HG03558 (cell line): ENCODE data around the gene TBC1D9B.
"Not testable (repeated sequence)": the region's sequence is repeated elsewhere in the genome, so short reads cannot be mapped to it uniquely, and the experiment has no call there.

Experiments used
- ATAC-seq: cut with Tn5 transposase; IDR thresholded peaks from one replicate; pipeline ENCODE4 v1.9.1; 2021; ENCODE audit warnings: moderate number of reproducible peaks; ENCODE audit not compliant: unreplicated experiment; ENCODE audit errors: extremely low read depth

Gene TBC1D9B

GRCh38 chr5:179841621-179842020 lies 66.1 kb downstream of the TBC1D9B start:
- ATAC-seq: no peak

DNA sequence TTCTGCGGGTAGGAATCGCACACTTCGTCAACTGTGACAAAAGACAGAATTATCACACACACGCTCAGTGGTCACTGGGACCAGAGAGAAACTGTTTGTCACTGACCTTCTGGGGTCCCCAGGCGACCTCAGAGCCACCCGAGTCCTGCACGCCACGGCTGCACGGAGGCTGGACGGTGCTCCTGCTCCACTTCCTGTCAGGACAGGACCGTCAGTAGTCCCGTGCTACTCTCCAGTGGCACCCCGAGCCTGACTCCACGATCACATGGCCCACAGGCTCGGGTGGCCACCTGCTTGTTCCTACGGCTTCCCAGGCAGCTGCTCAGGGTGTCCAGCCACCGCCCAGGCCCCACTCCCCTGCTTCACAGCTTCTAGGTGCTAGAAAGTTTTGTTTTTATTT lies 66.9 kb downstream of the TBC1D9B start:
- ATAC-seq: no peak

DNA sequence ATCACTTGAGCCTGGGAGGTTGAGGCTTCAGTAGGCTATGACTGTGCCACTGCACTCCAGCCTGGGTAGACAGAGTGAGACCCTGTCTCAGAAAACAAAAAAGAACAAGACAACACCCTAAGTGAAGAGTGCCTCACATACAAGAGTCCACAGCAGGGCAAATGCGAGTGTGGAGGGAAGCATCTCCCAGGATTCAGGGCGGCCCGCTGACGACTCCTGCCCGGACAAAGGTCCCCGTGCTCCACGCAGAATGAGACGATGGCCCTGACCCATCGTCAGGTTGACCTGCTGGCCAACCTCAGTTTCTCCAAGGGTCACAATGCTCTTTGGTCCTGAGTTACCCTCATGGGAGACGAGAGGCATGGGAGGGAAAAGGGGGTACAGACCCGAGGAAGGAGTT lies 67.4 kb downstream of the TBC1D9B start:
- no peak for ATAC-seq

GRCh38 chr5:179839328-179840256 lies 68.1 kb downstream of the TBC1D9B start:
- no peak for ATAC-seq

GRCh38 chr5:179837076-179838011 lies 70.4 kb downstream of the TBC1D9B start:
- no peak for ATAC-seq

- ATAC-seq: no peak
Observed at GRCh38 chr5:179836225-179837019, 71.3 kb downstream of the TBC1D9B start.

- not testable (repeated sequence) for ATAC-seq
Observed at GRCh38 chr5:179834871-179835270, 72.8 kb downstream of the TBC1D9B start.

DNA sequence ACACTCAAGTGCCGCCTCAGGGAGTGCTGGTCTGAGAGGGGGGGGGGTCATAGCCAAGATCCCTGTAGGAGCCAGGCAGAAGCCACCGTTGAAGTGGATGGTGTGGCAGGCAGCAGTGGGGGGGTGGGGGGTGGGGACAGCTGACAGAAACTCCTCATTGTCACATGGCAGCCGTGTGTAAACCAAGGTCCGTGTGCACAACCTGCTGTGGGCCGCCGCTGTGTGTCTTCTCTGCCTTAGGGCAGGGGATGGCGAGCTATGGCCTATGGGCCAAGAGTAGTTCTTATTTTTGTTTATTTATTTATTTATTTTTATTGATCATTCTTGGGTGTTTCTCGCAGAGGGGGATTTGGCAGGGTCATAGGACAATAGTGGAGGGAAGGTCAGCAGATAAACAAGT lies 73.6 kb downstream of the TBC1D9B start:
- ATAC-seq: no peak

GRCh38 chr5:179833709-179834070 lies 74.0 kb downstream of the TBC1D9B start:
- ATAC-seq: no peak

DNA sequence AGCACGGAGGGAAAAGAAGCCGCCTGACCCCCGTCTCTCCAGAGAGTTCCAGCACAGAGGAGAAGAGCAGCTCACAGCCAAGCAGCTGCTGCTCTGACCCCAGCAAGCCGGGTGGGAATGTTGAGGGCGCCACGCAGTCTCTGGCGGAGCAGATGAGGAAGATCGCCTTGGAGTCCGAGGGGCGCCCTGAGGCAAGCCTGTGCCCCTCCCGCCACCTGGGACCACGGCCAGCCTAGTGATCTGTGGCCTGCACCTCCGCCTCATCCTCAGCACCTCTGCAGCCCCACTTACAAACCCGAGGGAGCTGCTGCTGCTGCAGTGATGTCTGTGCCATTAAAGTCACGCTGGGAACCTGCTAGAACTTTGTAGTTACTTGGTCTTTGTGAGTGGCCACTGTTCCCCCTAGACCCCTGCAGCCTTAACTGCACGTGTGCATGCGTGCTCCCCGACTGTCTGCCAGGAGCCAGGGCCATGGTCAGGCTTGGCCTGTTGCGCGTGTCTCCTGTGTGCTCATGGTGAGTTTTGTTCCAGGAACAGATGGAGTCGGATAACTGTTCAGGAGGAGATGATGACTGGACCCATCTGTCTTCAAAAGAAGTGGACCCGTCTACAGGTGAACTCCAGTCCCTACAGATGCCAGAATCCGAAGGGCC lies 74.5 kb downstream of the TBC1D9B start:
- no peak for ATAC-seq

GRCh38 chr5:179832039-179832745 lies 75.5 kb downstream of the TBC1D9B start:
- no peak for ATAC-seq

- no peak for ATAC-seq
Observed at GRCh38 chr5:179830818-179831468, 76.8 kb downstream of the TBC1D9B start.

GRCh38 chr5:179829732-179830435 lies 77.8 kb downstream of the TBC1D9B start:
- no peak for ATAC-seq

- ATAC-seq: no peak
Observed at GRCh38 chr5:179828756-179829421, 78.8 kb downstream of the TBC1D9B start.

DNA sequence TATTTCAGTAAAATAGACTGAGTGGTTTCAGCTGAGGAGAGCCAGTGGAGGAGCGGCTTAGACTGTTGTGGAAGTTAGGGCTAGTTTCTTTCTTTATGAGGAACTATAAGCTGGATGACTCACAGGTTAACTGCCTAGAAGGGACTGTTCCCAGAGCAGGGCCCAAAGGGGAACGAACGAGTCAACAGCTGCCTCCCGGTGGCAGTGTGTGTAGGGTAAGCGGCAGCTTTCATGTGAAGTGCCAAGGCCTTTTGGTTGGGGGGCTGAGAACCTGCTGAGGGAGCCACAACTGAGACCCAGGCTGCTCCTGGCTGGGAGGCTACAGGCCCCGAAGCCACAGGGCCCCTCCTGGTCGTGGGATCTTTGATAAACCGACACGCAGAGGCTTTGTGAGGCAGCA lies 80.0 kb downstream of the TBC1D9B start:
- ATAC-seq: no peak

GRCh38 chr5:179825655-179826182 lies 82.0 kb downstream of the TBC1D9B start:
- no peak for ATAC-seq

GRCh38 chr5:179824745-179825112 lies 83.0 kb downstream of the TBC1D9B start:
- no peak for ATAC-seq
